HG02759 (cell line): ENCODE measurements around the gene PHF12.

ENCODE experiments used
- ATAC-seq: cut with Tn5 transposase; IDR thresholded peaks from one replicate; pipeline ENCODE4 v1.9.1; 2021; ENCODE audit warnings: mild to moderate bottlenecking, moderate library complexity; ENCODE audit not compliant: unreplicated experiment

PHF12 gene

GRCh38 chr17:28975646-28976045 lies 24.3 kb upstream of the PHF12 start:
- ATAC-seq: no peak

- ATAC-seq: no peak
These were observed 23.7 kb upstream of the PHF12 start for GRCh38 chr17:28975031-28975430.

- ATAC-seq: no peak
These were observed 23.1 kb upstream of the PHF12 start for GRCh38 chr17:28974451-28974850.

- ATAC-seq: no peak
These were observed 22.1 kb upstream of the PHF12 start for GRCh38 chr17:28973425-28973824.

GRCh38 chr17:28972437-28972836 lies 21.1 kb upstream of the PHF12 start:
- ATAC-seq: no peak

- no peak for ATAC-seq
These were observed 19.6 kb upstream of the PHF12 start for GRCh38 chr17:28970879-28971278.

- no peak for ATAC-seq
These were observed 18.5 kb upstream of the PHF12 start for GRCh38 chr17:28969706-28970393.

- ATAC-seq: no peak
These were observed 17.6 kb upstream of the PHF12 start for GRCh38 chr17:28968914-28969295.

- ATAC-seq: no peak
These were observed 17.1 kb upstream of the PHF12 start for GRCh38 chr17:28968231-28968913.

- ATAC-seq: no peak
These were observed 16.2 kb upstream of the PHF12 start for GRCh38 chr17:28967221-28968135.

GRCh38 chr17:28963841-28964240 lies 12.5 kb upstream of the PHF12 start:
- ATAC-seq: no peak

GRCh38 chr17:28963055-28963611 lies 11.8 kb upstream of the PHF12 start:
- no peak for ATAC-seq

GRCh38 chr17:28961391-28961790 lies 10.1 kb upstream of the PHF12 start:
- ATAC-seq: no peak

GRCh38 chr17:28960256-28961061 lies 9.1 kb upstream of the PHF12 start:
- ATAC-seq: no peak

- no peak for ATAC-seq
These were observed 8.2 kb upstream of the PHF12 start for GRCh38 chr17:28959471-28959871.

- ATAC-seq: no peak
These were observed 7.6 kb upstream of the PHF12 start for GRCh38 chr17:28958820-28959455.

- no peak for ATAC-seq
These were observed 6.7 kb upstream of the PHF12 start for GRCh38 chr17:28957992-28958355.

- ATAC-seq: no peak
These were observed 6.1 kb upstream of the PHF12 start for GRCh38 chr17:28957277-28957991.

- no peak for ATAC-seq
These were observed 5.5 kb upstream of the PHF12 start for GRCh38 chr17:28956861-28957260.
